ENCODE results near the gene IZUMO1R. TPM values are rescaled to one million over a fixed set of nuclear protein-coding genes. Genes with fewer than 3 reads are reported as not detected.

The IZUMO1R gene
- total RNA-seq, 1 experiment from 2014 or later: not detected

DNA sequence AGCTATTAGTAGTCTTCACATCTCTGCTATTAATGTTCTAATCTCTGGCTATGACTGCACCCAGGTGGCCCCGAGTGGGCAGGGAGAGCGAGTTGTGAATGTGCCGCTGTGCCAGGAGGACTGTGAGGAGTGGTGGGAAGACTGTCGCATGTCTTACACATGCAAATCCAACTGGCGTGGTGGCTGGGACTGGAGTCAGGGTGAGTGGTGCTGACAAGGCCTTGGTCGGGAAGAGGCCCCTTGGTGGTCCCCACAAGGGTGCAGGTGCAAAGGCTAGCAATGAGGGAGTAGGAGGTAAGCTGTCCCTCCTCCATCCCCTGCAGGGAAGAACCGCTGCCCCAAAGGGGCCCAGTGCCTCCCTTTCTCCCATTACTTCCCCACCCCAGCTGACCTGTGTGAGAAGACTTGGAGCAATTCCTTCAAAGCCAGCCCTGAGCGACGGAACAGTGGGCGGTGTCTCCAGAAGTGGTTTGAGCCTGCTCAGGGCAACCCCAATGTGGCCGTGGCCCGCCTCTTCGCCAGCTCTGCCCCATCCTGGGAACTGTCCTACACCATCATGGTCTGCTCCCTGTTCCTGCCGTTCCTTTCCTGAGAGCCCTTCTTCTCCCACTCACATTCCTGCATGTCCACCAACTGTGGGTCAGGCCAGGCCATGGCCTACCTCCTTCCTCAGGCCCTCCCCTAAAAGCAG, 2.9 kb downstream of the IZUMO1R start:
- Histone ChIP-seq H3K27ac (ENCODE audit: low read length) (no peak overlapping the region), H3K9me3 (ENCODE audit: control insufficient read depth, insufficient read depth, low read depth, low read length) (no peaks in the 10 kb centered on the region), H3K36me3 (ENCODE audit: control insufficient read depth, insufficient read depth, low read length) (no peaks in the 10 kb centered on the region), H3K4me3 (ENCODE audit: low read depth in 2 of 2, low read length in 2 of 2) (no peak overlapping the region), H3K4me1 (ENCODE audit: control insufficient read depth, insufficient read depth, low read length) (0 out of 2 replicates have a peak, but pooled peaks cover 11% of the 10 kb centered on the region), H3K27me3 (ENCODE audit: control insufficient read depth, insufficient read depth, low read length) (peaks cover 2% of the 10 kb centered on the region; the same call in 1 of the 2 replicates)
- TF ChIP-seq REST (IDR thresholded peaks at IDR 0.05; ENCODE audit: insufficient read depth in 1 of 2, low read depth in 2 of 2, low read length in 1 of 2) (no peak), TCF7L2 (IDR thresholded peaks at IDR 0.05; ENCODE audit: low read depth, low read length) (no peak), SIN3A (IDR thresholded peaks at IDR 0.05; ENCODE audit: borderline replicate concordance, insufficient read depth, low read depth, low read length) (no peak), CTCF (IDR thresholded peaks at IDR 0.05) (no peak), POLR2AphosphoS5 (IDR thresholded peaks at IDR 0.05; ENCODE audit: low read depth, low read length) (no peak)
- intact Hi-C loops (cut with micrococcal nuclease; ENCODE audit: unreplicated experiment): no loop called here
- in situ Hi-C loops (cut with HindIII; ENCODE audit: low pct_unique_long_range_greater_than_20kb, low sequenced_read_pairs): no loop called here
- BruUV-seq (replicated peaks): no TSS peak
- DNase-seq (ENCODE audit: low read depth, low spot score) (no peak), ATAC-seq (no peak)
- ChIA-PET CTCF (no interaction called here), POLR2A (no interaction called here)

DNA sequence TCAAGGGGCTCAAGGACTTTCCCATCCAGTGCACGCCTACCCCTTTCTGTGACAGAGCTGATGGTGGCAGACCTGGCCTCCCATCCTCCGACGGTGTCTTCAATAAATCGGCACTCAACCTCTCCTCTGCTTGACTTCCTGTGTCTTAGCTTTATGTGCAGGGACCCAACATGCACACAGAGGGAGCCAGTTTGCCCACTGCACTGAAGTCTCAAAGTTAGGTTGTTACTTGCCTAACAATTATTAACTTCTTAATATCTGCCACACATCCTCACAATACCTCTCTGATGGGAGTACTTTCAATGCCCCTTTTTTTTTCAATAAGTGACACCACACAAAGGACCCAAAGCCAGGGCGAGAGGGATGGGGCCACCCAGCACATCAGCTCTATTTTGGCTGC, 3.6 kb downstream of the IZUMO1R start:
- ATAC-seq: no peak
- no peak for DNase-seq (ENCODE audit: low read depth, low spot score)
- no peaks in the 10 kb centered on the region for H3K9me3 ChIP-seq (ENCODE audit: control insufficient read depth, insufficient read depth, low read depth, low read length)
- intact Hi-C loops (cut with micrococcal nuclease; ENCODE audit: unreplicated experiment) (no loop called here), in situ Hi-C loops (cut with HindIII; ENCODE audit: low pct_unique_long_range_greater_than_20kb, low sequenced_read_pairs) (no loop called here)
- H3K27ac ChIP-seq (ENCODE audit: low read length): no peak overlapping the region
- POLR2A ChIA-PET: no interaction called here
- BruUV-seq (replicated peaks): no TSS peak
- no peak overlapping the region for H3K4me3 ChIP-seq (ENCODE audit: low read depth in 2 of 2, low read length in 2 of 2)
- peaks cover 2% of the 10 kb centered on the region; the same call in 1 of the 2 replicates for H3K27me3 ChIP-seq (ENCODE audit: control insufficient read depth, insufficient read depth, low read length)
- CTCF ChIA-PET: no interaction called here
- TF ChIP-seq SIN3A (IDR thresholded peaks at IDR 0.05; ENCODE audit: borderline replicate concordance, insufficient read depth, low read depth, low read length) (no peak), CTCF (IDR thresholded peaks at IDR 0.05) (no peak), TCF7L2 (IDR thresholded peaks at IDR 0.05; ENCODE audit: low read depth, low read length) (no peak), POLR2AphosphoS5 (IDR thresholded peaks at IDR 0.05; ENCODE audit: low read depth, low read length) (no peak), REST (IDR thresholded peaks at IDR 0.05; ENCODE audit: insufficient read depth in 1 of 2, low read depth in 2 of 2, low read length in 1 of 2) (no peak)
- H3K36me3 ChIP-seq (ENCODE audit: control insufficient read depth, insufficient read depth, low read length): no peaks in the 10 kb centered on the region
- 0 out of 2 replicates have a peak, but pooled peaks cover 11% of the 10 kb centered on the region for H3K4me1 ChIP-seq (ENCODE audit: control insufficient read depth, insufficient read depth, low read length)

All from Panc1 (cell line).